HG03135 (cell line): ENCODE measurements around the gene FRG1.
"Not testable (repeated sequence)": the region's sequence is repeated elsewhere in the genome, so short reads cannot be mapped to it uniquely, and the experiment has no call there.

Source experiments
- ATAC-seq: cut with Tn5 transposase; IDR thresholded peaks from one replicate; pipeline ENCODE4 v1.9.1; 2021; ENCODE audit warnings: mild to moderate bottlenecking, moderate library complexity; ENCODE audit not compliant: unreplicated experiment

FRG1 gene

GRCh38 chr4:189940178-189941004 lies at the start of gene FRG1:
TSS of gene FRG1 (plus strand) at chr4:189940872. CDS start at chr4:189941010, 138 bp downstream.
- ATAC-seq: peak; percentile 100

- no peak for ATAC-seq
Measured at GRCh38 chr4:189897667-189898066, 43.0 kb upstream of the FRG1 start.

DNA sequence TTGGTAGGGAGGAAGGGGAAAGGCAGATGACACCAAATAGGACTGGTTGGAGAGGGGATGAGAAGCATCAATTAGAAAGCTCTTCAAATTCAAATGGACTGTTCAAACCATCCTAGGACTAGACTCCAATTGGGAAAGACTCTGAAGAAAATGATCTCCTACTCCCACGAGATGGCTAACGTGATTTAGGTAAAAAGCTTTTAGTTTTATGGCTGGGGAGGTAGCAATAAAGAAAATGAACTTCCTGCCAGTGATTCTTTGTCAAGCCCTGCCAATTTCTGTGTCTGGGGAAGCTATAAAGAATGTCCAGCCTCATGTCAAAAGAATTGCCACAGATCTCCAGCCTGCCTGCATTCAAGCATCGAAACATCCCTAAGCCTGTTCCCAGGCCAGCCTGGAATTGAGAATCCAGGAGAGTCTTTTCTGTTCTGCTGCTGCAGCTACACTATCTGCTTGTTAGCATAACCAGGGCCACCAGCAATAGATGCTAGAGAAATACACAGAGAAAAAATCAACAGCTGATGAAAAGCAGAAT lies 41.1 kb upstream of the FRG1 start:
- ATAC-seq: not testable (repeated sequence)

DNA sequence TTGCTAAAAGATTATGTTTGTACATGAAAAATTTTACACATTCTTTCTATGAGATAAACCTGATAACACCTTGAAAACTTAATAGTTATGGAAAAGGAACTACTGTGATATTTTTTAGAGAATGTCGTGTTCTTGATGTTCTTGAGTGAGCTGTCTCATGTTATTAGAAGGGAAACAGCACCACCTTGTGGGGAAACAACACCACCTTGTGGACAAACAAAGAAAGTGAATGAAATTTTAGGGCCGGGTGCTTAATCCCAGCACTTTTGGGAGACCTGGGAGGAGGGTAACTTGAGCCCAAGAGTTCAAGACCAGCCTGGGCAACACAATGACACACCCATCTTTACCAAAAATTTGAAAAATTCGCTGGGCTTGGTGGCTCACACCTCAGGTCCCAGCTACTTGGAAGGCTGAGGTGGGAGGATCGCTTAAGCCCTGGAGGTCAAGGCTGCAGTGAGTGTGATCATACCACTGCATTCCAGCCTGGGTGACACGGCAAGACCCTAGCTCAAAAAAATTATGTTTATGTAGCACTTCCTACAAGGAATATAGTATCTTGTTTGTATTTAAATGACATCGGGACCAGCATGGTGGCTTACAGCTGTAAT lies 36.1 kb upstream of the FRG1 start:
- peak; percentile 67 for ATAC-seq

DNA sequence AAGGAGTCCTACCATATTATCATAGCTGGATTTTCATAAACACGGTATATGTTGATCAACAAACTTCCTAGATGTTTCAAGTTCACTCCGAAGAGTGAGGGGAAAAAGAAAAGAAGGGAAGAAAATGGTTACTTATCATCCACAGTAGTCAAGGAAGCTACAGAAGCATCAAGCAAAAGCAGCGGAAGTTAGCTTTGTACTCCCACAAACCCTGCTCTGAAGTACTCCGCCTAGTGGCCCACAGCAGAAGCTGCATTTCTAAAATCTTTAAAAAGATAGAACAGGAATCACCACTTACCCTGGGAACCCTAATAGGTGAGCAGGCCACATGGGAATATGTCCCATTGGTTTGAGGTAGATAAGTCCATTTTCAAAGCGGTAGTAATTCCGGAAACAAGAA lies 28.5 kb upstream of the FRG1 start:
- ATAC-seq: no peak

- ATAC-seq: no peak
Measured at GRCh38 chr4:189917161-189917891, 23.3 kb upstream of the FRG1 start.

DNA sequence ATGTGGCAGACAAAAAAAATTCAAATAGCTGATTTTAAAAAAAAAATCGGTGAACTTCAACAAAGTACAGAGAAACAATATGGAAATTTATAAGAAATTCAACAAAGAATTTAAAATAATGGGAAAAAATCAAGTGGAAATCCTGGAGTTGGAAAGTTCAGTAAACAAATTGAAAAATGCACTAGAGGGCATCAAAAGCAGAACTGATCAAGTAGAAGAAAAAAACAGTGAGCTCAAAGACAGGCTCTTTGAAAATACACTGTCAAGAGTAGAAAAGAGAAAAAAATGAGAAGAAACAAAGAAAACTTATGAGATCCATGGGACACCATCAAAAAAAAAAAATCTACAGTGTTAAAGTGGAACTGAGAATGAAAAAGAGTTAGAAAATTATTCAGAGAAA lies 19.6 kb upstream of the FRG1 start:
- ATAC-seq: no peak

DNA sequence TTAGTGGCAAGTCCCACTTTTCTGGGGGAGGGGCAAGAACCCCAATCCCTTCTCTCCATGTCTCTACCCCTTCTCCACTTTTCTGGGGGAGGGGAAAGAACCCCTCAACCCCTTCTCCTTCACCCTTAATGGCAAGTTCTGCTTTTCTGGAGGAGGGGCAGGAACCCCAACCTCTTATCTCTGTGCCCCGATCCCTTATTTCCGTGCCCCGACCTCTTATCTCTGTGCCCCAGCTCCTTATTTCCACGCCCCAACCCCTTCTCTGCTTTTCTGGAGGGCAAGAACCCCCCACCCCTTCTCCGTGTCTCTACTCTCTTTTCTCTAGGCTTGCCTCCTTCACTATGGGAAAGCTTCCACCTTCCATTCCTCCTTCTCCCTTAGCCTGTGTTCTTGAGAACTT lies 13.9 kb upstream of the FRG1 start:
- not testable (repeated sequence) for ATAC-seq

DNA sequence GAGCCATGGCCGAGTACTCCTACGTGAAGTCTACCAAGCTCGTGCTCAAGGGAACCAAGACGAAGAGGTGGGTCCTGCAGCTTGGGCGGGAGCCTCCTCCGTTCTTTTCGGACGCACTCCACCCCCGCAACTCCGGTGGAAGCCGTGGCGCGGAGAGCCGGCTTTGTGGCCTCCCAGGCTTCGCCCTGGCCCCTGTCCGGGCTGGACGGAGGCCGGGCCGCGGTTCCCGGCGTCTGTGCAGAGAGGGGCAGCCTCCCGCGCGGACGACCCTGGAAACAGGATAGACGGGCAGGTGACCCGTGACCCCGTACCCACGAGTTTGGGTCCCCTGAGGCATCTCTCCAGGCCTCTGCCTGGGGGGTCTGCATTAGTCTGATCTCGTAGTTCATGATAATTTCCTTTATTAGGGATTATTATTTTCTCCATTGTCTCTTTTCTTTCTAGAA lies 356 bp downstream of the FRG1 start:
- ATAC-seq: no peak

GRCh38 chr4:189942412-189942811 lies 1.7 kb downstream of the FRG1 start:
- not testable (repeated sequence) for ATAC-seq

- not testable (repeated sequence) for ATAC-seq
Measured at GRCh38 chr4:189944077-189944476, 3.4 kb downstream of the FRG1 start.

DNA sequence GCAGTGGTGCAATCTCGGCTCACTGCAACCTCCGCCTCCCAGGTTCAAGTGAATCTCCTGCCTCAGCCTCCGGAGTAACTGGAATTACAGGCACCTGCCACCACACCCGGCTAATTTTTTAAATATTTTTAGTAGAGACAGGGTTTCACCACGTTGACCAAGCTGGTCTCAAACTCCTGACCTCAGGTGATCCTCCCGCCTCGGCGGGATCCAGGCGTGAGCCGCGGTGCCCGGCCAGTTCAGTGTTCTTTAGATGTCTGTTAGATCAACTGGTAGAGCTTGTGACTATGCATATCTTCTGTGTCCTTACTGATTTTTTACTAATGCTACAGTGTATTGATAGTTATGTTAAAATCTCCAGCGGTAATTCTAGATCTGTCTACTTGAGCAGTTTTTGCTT lies 6.2 kb downstream of the FRG1 start:
- not testable (repeated sequence) for ATAC-seq

- not testable (repeated sequence) for ATAC-seq
Measured at GRCh38 chr4:189948486-189948885, 7.8 kb downstream of the FRG1 start.

GRCh38 chr4:189969291-189969690 lies 28.6 kb downstream of the FRG1 start:
- ATAC-seq: not testable (repeated sequence)

- no peak for ATAC-seq
Measured at GRCh38 chr4:189973646-189974045, 33.0 kb downstream of the FRG1 start.

GRCh38 chr4:189974056-189974455 lies 33.4 kb downstream of the FRG1 start:
- ATAC-seq: no peak

DNA sequence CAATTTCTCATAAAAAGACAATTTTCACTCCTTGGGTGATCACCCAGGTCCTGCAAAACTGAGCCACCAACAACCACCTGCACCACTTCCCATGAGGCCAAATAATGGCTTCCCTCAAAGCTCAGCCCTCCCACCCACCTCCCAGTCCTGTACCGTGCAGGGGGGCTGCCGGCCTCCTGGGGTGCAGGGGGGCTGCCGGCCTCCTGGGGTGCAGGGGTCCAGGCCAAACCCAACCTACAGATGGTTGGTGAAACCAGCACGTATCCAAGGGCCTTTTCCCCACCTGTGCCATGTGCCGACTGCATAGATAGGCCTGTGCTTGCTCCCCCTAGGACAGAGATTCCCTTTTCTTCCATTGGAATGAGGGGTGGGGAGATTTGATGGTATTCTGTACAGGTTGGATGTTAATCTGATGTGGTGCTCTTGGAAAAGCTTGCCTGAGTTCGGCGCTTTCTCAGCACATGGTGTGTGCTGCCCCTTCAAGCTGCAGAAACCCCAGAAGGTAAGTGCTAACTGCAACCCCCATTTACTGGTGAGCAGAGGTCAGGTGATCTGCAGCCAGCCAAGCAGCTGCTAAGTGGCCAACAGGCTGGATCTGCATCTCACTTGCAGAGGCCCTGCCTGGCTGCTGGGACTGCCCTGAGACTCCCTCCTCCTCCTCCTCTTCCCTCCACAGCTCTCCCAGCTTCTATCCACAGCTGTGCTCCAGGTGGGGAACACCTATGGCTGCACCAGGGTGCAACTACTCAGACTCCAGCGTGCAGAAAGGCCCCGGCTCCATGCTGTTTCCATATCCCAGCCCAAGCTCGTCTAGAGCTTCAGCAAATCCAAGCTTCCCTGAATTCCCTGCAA lies 38.8 kb downstream of the FRG1 start:
- no peak for ATAC-seq

DNA sequence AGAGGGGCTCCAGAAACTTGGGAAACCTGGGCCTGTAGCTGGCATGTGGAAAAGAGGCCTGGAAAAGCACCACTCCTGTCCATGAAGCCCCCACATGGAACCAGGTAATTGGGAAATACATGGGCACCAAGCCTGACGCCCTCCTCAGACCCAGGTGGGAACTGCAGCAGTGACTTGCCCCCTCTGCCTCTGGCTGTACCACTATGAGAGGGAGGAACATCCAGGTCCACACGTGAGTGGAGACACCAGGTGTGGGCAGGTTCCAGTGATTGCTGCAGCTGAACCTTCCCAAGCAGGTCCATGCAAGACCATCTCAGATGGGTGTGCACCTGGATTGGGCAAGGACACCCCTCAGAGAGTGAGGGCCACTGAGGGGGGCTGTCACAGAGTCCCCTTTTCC lies 39.6 kb downstream of the FRG1 start:
- ATAC-seq: not testable (repeated sequence)

GRCh38 chr4:189981970-189982369 lies 41.3 kb downstream of the FRG1 start:
- no peak for ATAC-seq

- not testable (repeated sequence) for ATAC-seq
Measured at GRCh38 chr4:189983916-189984526, 43.3 kb downstream of the FRG1 start.
